Measurements from ENCODE around the gene ANKRD13D.

The ANKRD13D gene

DNA sequence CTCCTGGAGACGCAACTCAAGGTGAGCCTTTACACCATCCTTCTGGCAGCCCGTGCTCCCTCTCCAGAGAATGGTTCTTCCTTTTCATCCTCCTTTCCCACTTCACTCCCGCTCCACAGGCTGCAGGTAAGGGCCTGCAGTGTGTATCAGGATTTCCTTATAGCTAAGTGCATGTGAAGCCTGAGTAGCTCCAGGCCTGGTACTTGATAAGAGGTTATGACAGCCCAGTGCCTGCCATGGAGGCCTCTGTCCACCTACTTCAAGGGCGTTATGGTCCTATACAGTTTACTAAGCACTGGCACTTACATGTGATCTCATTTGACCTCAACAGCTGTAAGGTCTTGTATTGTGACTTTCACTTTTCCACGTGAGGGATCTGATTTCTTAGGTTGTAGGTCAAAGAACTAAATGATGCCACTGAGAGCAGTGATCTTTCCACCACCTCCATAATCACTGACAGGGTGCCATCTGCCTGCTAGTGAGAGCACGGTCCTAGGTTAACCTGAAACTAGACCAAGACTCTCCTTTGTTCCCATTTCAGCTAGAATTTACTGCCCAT, 32.3 kb downstream of the ANKRD13D start:
- no peak for DNase-seq

DNA sequence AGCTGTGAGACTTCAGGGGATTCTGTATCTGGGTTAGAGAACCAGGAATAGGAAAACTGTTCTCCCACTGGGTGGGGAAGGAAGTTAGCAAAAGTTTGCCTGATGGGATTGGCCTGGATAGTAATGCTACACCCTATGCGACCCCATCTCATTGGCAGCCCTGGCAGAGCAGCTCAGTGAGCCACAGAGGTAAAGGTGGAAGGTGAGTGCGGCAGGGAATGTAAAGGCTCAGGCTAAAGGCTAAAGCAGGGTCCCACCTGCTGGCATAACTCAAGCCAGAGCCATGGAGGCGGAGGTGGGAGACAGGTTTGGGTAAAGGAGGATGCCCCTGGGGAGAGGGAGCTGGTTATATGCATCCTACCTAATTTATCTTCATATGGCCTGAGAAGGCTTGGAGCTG, 32.9 kb downstream of the ANKRD13D start:
- DNase-seq = no peak

DNA sequence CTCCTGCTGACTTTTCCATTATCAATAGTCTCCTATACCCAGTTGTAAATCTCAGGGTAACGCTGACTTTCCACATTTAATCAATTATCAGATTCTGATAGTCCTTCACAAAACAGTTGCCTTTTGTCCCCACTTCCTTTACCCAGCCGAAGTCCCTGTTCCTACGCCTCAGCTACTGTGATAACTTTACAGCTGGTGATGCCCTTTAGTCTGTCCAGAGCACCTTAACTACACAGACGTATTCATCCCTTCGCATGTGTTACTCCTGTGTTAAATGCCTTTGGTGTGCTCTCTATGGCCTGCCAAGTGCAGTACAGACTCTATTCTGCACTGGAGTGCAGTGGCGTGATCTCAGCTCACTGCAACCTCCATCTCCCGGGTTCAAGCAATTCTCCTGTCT, 34.4 kb downstream of the ANKRD13D start:
- DNase-seq = no peak

DNA sequence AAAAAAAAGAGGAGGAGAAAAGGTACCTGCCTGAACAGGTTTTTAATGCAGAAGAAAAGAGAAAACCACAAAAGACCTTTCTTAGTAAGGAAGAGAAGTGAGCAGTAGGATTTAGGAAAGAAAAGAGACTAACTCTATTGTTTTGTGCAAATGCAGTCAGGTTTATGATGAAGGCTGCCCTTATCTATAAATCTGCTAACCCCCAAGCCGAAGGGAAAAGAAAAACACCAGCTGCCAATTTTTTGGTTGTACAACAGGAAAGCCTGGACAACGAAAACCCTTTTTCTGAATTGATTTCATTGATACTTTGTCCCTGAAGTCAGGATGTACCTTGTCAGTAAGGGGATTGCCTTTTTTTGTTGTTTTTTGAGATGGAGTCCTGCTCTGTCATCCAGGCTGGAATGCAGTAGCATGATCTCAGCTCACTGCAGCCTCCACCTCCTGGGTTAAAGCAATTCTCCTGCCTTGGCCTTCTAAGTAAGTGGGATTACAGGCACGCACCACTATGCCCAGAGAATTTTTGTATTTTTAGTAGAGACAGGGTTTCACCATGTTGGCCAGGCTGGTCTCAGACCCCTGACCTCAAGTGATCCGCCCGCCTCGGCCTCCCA, 43.1 kb downstream of the ANKRD13D start:
- no peak for DNase-seq

DNA sequence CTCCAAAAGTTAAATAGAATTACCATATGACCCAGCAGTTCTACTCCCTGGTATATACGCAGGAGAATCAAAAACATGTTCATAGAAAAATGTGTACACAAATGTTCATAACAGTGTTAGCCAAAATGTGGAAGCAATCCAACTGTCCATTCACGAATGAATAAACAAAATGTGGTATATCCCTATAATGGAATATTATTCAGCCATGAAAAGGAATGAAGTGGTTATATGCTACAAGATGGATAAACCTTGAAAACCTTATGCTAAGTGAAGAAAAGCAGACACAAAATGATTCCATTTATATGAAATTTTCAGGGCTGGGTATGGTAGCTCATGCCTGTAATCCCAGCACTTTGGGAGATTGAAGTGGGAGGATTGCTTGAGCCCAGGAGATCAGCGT, 48.2 kb downstream of the ANKRD13D start:
- DNase-seq = no peak

DNA sequence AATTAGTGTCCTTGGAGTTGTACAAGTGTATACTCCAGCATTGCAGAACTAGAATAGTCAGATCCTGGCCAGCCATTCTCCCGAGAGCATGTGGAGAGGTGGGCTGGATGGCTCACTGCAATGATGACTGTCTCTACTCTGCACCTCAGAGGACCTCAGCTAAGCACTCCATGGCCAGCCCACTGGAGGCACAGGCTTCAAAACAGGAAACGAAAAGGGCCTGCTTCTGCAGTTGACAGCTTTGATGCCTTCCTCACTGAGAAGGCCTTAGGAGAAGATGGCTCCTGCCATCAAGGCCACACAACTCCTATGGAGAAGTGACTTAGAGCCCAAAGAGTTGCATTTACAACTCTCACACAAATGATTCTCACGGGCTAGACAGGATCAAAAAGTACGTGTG, 55.2 kb downstream of the ANKRD13D start:
- no peak for DNase-seq

DNA sequence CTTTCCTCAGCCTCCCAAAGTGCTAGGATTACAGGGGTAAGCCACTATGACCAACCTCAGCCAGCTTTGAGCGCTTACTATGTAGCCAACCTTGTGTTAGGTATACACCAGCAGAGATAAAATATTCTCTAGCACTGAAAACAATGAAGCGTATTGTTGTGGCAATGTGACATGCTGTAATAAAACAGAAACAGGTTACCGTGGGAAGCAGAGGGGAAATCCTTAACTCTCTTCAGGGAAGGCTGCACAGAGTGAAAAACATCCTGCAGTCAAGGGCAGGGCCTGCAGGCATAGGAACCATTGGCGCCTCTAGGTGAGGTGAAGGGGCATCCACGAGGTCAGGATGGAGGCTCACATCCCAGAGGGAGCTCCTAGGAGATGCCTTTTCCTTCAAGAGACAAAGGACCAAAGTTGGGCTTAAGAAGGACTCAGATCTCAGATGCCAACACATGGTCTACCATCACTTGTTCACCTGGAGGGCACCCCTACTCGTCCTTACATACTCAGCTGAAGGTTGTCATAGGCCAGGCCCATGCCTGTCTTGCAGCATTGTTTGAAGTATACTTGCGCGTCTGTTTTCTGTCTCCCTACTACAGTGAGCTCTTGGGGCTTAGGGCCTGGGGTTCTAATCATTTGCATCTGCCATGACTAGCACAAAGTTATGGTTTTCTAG, 56.3 kb downstream of the ANKRD13D start:
- no peak for DNase-seq

DNA sequence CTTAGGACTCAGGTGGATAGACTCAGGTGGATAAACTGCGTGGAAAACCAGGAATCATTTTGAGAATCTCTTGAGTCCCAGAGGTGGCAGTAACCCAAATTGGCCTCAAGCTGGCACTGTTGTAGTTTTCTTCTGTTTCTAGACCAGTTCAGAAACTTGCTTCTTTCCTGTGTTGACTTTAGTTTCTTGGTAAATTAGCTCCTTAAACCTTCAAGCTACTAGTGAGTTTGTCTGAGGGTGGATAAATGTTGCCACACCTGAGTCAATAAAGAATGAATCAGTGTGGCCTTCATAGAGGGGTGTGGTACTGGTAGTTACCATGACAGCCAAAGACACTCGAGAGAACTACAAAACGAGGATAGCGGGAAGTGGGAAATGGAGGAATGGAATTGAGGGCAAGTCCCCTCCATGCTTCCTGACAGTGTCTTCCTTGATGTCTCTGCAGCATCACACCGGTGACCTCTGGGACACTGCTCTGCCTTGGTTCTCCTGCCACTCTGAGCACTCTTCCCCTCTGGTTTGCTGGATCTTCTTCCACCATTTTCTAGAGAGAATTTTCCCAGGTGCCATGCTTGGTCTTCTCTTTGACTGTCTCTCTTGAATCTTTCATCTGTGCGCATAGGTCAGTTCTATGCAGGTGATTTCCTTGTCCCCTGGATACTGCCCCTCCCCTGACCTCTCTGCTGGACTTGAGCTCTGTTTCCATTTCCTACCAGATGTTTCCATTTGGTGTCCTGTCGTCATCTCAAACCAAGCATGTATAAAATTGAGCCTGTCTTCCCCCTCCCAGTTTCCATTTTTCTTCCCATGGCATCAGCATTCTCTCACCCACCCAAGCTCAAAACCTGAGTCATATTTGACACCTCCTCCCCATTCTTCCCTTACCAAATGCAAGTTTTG, 57.1 kb downstream of the ANKRD13D start:
- DNase-seq = peak; percentile 39

DNA sequence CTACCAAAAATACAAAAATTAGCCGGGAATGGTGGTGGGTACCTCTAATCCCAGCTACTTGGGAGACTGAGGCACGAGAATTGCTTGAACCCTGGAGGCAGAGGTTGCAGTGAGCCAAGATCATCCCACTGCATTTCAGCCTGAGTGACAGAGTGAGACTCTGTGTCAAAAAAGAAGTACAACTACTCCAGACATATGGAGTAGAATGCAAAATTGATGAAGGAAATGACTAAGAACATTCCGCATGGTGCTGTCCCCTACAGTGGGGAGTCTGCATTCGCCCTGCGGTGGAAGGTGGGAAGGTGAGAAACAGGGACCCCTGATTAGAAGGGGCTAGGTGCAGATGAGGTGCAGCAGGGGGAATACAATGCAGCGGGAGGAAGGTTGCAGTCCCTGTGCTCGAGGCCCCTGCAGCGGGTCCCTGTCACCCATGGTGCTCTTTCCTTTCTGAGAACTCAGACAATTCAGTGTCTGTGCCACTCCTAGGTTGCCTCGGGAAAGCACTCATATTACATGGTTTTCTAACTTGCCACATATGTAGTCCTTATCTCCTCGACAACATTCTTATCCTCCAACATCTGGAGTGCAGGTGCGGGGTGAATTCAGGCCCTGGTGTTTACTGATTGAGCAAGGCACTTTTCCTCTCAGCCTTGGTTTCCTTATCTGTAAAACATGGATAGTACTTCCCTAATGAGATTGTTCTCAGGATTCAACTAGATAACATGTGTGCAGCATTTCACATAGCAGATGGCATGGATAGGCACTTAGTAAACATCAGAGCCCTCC, 59.1 kb downstream of the ANKRD13D start:
- peak; percentile 85 for DNase-seq

DNA sequence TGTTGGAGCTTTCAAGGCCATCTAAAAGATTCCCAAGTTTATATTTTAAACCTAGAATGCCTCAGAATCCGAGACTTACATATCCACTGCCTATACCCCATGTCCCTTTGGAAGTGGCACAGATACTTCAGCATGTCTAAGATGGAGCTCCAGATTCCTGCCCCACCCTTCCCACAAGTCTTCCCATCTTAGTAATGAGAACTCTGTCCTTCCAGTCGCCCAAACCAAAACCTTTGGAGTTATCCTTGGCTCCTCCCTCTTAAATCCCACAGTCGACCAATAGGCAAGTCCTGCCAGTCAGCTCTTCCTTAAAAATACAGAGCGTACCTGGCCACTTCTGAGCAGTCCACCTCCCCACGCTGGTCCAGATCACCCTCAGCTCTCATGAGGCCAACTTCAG, 59.9 kb downstream of the ANKRD13D start:
- no peak for DNase-seq

DNA sequence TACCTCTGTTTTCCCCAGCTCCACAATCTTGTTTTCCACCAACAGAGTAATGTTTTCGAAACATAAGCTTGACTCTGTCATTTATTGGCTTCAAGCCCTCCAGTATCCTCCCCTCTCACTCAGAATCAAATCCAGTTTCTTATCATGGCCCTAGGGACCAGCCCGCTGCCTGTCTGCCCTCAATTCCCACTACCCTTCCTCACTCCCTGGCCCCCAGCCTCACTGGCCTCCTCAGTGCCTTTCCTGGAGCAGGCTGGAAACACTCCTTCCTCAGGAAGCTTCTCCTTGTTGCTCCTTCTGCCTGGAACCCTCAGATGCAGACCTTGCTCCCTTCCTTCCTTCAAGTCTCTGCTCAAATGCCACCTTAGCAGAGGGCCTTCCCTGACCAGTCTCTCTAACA, 60.4 kb downstream of the ANKRD13D start:
- no peak for DNase-seq

DNA sequence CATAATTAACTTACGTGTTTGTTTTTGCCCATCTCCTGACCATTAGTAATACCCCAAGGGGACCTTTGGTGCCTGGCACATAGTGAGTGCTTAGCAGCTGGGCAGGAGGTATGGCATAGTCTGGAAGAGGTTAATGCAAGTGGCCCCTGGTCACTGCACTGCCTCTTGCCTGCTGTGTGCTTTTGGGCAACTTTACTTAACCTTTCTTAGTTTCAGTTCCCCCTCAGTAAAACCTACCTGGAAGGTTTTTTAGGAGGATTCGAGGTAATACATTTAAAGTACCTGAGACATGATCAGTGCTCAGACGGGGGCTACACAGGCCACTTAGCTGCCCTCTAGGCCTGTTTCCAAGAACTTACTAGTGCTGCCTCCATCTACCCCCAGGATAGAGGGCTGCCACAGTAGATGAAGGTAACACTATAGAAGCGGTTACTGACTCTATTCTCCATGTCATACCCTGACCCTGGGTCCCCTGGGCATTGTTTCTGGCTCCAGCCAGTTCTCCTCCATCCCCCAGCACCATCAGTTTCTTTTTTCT, 60.9 kb downstream of the ANKRD13D start:
- DNase-seq = no peak

DNA sequence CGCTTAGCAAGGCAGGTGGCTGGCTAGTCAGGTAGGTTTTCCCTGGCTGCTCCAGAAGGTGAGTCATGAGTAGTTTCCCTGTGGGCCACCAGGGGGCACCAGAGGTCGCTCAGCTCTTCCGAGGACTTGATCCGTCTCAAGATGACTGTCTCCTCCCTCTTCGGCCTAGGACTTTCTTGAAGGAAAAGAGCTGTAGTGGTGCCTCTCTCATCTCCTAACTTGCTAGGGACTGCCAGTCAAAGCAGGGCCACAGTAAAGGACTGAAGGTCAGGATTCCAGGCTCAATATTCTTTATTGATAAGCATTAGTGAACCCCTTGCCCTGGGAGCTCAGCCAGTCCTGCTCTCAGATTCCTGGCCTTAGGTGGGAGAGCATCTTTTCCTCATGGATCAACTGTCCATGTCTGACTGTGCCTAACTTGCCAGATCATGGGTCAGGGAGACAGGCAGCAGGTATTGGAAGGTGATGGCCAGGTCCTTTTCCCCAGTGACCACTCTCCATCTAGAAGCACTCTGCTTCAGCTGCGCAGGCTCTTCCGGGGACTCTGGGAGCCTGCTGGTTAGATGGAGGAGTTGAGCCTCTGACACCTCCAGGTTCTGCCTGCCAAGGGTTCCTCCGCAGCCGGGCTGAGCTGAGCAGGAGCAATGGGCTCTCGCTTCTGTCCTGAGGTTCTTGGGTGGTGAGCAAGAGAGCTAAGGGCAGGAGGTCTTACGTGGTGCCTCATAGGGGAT, 62.3 kb downstream of the ANKRD13D start:
- peak; percentile 81 for DNase-seq

Measured in hematopoietic multipotent progenitor cell treated with erythropoietin and hydrocortisone succinate and interleukin-3 and kit ligand, for 8 days (in vitro differentiated cells).